Natural killer cell (primary cell): ENCODE data around the gene RARG. TPM values are rescaled to one million over a fixed set of nuclear protein-coding genes. Genes with fewer than 3 reads are reported as not detected.

Experiments used
- ATAC-seq, 3 donors: fragments of 150-1000 bp in 2 of 3; fragments of 200-7000 bp in 1 of 3; cut with Tn5 transposase; 1 replicate in 1 of 3; 2 replicates in 2 of 3; pipeline ENCODE4 v1.10.0; 2021; ENCODE audit warnings: mild to moderate bottlenecking in 2 of 3, moderate library complexity in 2 of 3
- DNase-seq, 2 donors: peaks; one replicate each; pipeline versions ENCODE4 v3.0.0 to v3.0.0-alpha.2; 2013 to 2021; ENCODE audit warnings: mixed read lengths in 1 of 2
- H3K27ac ChIP-seq: one replicate; pipeline ENCODE4 v1.5.1; 2013; ENCODE audit warnings: mild to moderate bottlenecking, low read length
- H3K27me3 ChIP-seq: one replicate; pipeline ENCODE4 v1.6.1; 2013; ENCODE audit warnings: low read length; ENCODE audit not compliant: control insufficient read depth, insufficient read depth
- H3K36me3 ChIP-seq: one replicate; pipeline ENCODE4 v1.6.1; 2013; ENCODE audit warnings: low read length; ENCODE audit not compliant: control insufficient read depth, insufficient read depth
- H3K4me1 ChIP-seq: one replicate; pipeline ENCODE4 v1.6.1; 2013; ENCODE audit warnings: low read length; ENCODE audit not compliant: control insufficient read depth, insufficient read depth
- H3K4me3 ChIP-seq: one replicate; pipeline ENCODE4 v1.5.1; 2013; ENCODE audit warnings: low read length
- H3K9me3 ChIP-seq: one replicate; pipeline ENCODE4 v1.6.1; 2013; ENCODE audit warnings: low read length; ENCODE audit not compliant: control insufficient read depth, insufficient read depth
- H3K27ac Mint-ChIP-seq, 2 donors: one replicate each; pipeline ENCODE4 v1.8.0; 2022; ENCODE audit warnings: mild to moderate bottlenecking in 2 of 2, mixed read lengths in 2 of 2, moderate library complexity in 1 of 2
- H3K27me3 Mint-ChIP-seq, 2 donors: one replicate each; pipeline ENCODE4 v1.8.0; 2022; ENCODE audit warnings: low read depth in 2 of 2, mixed read lengths in 2 of 2
- H3K36me3 Mint-ChIP-seq: one replicate; pipeline ENCODE4 v1.8.0; 2022; ENCODE audit warnings: mixed read lengths
- H3K4me1 Mint-ChIP-seq, 2 donors: one replicate each; pipeline ENCODE4 v1.8.0; 2022; ENCODE audit warnings: mixed read lengths in 2 of 2
- H3K4me3 Mint-ChIP-seq: one replicate; pipeline ENCODE4 v1.8.0; 2022; ENCODE audit warnings: mild to moderate bottlenecking, moderate library complexity, mixed read lengths
- H3K9me3 Mint-ChIP-seq, 2 donors: one replicate each; pipeline ENCODE4 v1.8.0; 2022; ENCODE audit warnings: mixed read lengths in 2 of 2
- WGBS: methylation state at CpG from one replicate; pipeline ENCODE4 v1.1.7; 2013; ENCODE audit warnings: missing lambda C conversion rate; ENCODE audit not compliant: insufficient coverage; 5-methylcytosine and 5-hydroxymethylcytosine counted together
- intact Hi-C: fragments of 100-400 bp; cut with micrococcal nuclease; formaldehyde crosslinking; loops from one replicate; pipeline ENCODE4 v1.14.2; 2022
- total RNA-seq, 4 donors: library from RNA; stranded (reverse); fragments of 120-200 nt in 1 of 4; gene quantifications; one replicate each; pipeline versions ENCODE4 v1.2.3 to v1.2.4, GENCODE V29; 2013 to 2022
- TF ChIP-seq, protein P1 (sequence below): fragments of 200-600 bp; IDR thresholded peaks from one replicate; pipeline ENCODE4 v1.8.0; 2022; ENCODE audit warnings: antibody characterized with exemption

The RARG gene
- total RNA-seq, 3 donors from 2014 or later (not counting 1 experiment from before 2014, with no cell fraction given): 24.0 to 30.6 (median 27.5) TPM

- intact Hi-C loops: no loop called here
- Histone ChIP-seq H3K4me1 (peaks cover 62% of the 10 kb centered on the region), H3K27ac (peak overlapping the region; percentile 39), H3K36me3 (no peaks in the 10 kb centered on the region), H3K27me3 (no peaks in the 10 kb centered on the region), H3K9me3 (no peaks in the 10 kb centered on the region), H3K4me3 (no peak overlapping the region)
- no peak overlapping the region for H3K4me3 Mint-ChIP-seq
- no peaks in the 10 kb centered on the region for H3K9me3 Mint-ChIP-seq
- H3K27me3 Mint-ChIP-seq: no peaks in the 10 kb centered on the region
- 32% methylated on average over 11 of the region's 12 CpGs for WGBS
- TF ChIP-seq, protein P1, sequence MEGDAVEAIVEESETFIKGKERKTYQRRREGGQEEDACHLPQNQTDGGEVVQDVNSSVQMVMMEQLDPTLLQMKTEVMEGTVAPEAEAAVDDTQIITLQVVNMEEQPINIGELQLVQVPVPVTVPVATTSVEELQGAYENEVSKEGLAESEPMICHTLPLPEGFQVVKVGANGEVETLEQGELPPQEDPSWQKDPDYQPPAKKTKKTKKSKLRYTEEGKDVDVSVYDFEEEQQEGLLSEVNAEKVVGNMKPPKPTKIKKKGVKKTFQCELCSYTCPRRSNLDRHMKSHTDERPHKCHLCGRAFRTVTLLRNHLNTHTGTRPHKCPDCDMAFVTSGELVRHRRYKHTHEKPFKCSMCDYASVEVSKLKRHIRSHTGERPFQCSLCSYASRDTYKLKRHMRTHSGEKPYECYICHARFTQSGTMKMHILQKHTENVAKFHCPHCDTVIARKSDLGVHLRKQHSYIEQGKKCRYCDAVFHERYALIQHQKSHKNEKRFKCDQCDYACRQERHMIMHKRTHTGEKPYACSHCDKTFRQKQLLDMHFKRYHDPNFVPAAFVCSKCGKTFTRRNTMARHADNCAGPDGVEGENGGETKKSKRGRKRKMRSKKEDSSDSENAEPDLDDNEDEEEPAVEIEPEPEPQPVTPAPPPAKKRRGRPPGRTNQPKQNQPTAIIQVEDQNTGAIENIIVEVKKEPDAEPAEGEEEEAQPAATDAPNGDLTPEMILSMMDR: no peak
- H3K4me1 Mint-ChIP-seq: peaks cover 27 to 43% of the 10 kb centered on the region in 2 donors
- DNase-seq (peak in 1 of 2 donors; percentile 28), ATAC-seq (no peak)
- no peaks in the 10 kb centered on the region for H3K36me3 Mint-ChIP-seq
- peak overlapping the region in 1 of 2 donors; percentile 22 for H3K27ac Mint-ChIP-seq
These were observed 2.4 kb upstream of the RARG start for GRCh38 chr12:53234271-53234914.

DNA sequence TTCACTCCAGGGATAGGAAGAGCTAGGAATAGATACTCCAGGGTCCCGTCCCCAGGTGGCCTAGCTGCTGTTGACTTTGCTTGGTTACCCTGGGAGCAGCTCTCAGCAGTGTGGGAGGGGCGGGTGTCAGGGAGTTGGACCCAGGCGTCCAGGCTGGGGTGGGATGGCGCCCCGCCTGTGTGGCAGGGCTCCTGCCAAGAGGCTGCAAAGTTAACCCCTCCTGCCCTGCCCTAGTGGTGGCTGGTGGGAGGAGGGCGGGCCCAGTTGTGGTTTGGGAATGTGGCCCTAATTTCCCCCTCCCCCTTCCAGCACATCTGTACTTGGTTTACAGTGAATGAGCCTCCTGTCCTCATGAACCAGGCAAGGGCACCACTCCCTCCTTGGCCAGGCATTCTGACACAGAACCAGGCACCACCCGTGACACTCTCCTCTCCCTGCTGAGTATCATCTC lies 1.7 kb upstream of the RARG start:
- Mint-ChIP-seq H3K27ac (peak overlapping the region in 1 of 2 donors; percentile 87), H3K4me1 (peaks cover 27 to 45% of the 10 kb centered on the region in 2 donors), H3K9me3 (no peaks in the 10 kb centered on the region), H3K36me3 (no peaks in the 10 kb centered on the region), H3K4me3 (peak overlapping the region; percentile 42), H3K27me3 (no peaks in the 10 kb centered on the region)
- Histone ChIP-seq H3K36me3 (no peaks in the 10 kb centered on the region), H3K4me1 (peaks cover 62% of the 10 kb centered on the region), H3K27me3 (no peaks in the 10 kb centered on the region), H3K27ac (peak overlapping the region; percentile 39), H3K9me3 (no peaks in the 10 kb centered on the region), H3K4me3 (no peak overlapping the region)
- WGBS: 60% methylated on average over 5 of the region's 7 CpGs
- ATAC-seq (no peak), DNase-seq (no peak)
- TF ChIP-seq, protein P1: no peak
- intact Hi-C loops: no loop called here

GRCh38 chr12:53232646-53233461 lies 845 bp upstream of the RARG start:
- no peaks in the 10 kb centered on the region for H3K36me3 Mint-ChIP-seq
- no peaks in the 10 kb centered on the region for H3K36me3 ChIP-seq
- H3K27me3 Mint-ChIP-seq: no peaks in the 10 kb centered on the region
- no peaks in the 10 kb centered on the region for H3K9me3 Mint-ChIP-seq
- H3K9me3 ChIP-seq: no peaks in the 10 kb centered on the region
- H3K27ac ChIP-seq: peak overlapping the region; percentile 63
- WGBS: 33% methylated on average over 7 of the region's 11 CpGs
- intact Hi-C loops: loop anchor here (1.0 kb wide), 1 partner anchor 13 kb away; no protein-coding TSS in a partner anchor
- peaks cover 62% of the 10 kb centered on the region for H3K4me1 ChIP-seq
- H3K4me3 Mint-ChIP-seq: peak overlapping the region; percentile 93
- H3K4me3 ChIP-seq: peak overlapping the region; percentile 47
- peaks cover 27 to 45% of the 10 kb centered on the region in 2 donors for H3K4me1 Mint-ChIP-seq
- peak; percentile 30 to 65 for DNase-seq
- TF ChIP-seq, protein P1: no peak
- peak overlapping the region; percentile 39 to 87 for H3K27ac Mint-ChIP-seq
- no peaks in the 10 kb centered on the region for H3K27me3 ChIP-seq
- peak; percentile 61 to 69 (median 62) for ATAC-seq
